Subcutaneous preadipocyte (primary cell): ENCODE data around the gene POPDC2. TPM values are rescaled to one million over a fixed set of nuclear protein-coding genes. Genes with fewer than 3 reads are reported as not detected.

Source experiments
- total RNA-seq: library from RNA; depleted of rRNA; stranded (reverse); fragments of >200 nt; gene quantifications from 2 replicates; pipeline ENCODE4 v1.2.3, GENCODE V29; 2012

Gene POPDC2
- total RNA-seq: under 0.01 TPM in 2 replicates

DNA sequence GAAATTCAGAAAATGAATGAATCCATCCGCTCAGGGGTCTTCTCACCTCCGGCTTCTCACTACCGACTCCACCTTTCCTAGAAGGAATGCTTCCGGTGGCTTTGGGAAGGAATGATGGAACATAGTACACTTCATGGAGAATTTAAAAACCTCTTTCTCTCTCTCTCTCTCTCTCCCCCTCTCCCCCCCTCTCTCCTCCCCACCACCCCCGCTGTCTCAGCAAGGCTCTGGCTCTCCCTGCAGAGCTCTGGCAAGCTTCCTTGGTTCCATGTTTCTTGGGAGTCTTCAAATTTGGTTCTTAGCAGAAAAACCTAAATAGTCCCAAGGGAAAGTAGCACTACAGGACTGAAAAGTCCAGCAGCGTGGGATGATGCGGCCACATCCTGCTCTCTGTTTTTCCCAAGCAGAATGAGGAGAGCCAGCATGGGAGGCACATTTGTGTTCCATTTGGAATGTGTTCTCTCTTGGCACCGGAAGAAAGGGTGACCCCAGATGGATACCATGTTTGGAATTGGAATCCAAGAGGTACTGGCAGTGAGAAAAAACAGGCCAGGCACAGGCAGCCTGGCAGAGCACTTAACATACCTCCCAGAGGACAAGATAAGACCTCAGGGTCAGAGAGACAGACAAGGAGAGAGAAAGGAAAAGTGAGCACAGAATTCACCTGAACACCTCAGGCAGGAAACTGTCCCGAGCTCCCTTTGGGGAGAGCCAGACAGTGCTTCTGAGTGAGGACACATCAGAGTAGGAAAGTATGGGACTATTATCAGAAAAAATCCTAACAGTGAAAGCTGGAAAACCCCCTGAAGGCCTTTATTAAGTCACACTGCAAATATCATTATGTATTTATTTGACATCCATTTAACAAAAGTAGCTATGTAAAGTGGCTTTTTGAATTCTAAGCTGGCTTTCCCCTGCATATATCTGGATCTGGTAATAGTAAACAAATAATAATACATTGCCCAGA is at the start of gene POPDC2:
Gene POPDC2 (minus strand): TSS at position 116 of the 967 bp plus-strand sequence. CDS start 166 bp downstream, outside the sequence.

GRCh38 chr3:119702530-119703527 is 42.4 kb upstream of the POPDC2 start, which contains the start of gene CFAP91:
Gene CFAP91 (plus strand): TSS chr3:119703022. CDS start chr3:119703099, 77 bp downstream.

DNA sequence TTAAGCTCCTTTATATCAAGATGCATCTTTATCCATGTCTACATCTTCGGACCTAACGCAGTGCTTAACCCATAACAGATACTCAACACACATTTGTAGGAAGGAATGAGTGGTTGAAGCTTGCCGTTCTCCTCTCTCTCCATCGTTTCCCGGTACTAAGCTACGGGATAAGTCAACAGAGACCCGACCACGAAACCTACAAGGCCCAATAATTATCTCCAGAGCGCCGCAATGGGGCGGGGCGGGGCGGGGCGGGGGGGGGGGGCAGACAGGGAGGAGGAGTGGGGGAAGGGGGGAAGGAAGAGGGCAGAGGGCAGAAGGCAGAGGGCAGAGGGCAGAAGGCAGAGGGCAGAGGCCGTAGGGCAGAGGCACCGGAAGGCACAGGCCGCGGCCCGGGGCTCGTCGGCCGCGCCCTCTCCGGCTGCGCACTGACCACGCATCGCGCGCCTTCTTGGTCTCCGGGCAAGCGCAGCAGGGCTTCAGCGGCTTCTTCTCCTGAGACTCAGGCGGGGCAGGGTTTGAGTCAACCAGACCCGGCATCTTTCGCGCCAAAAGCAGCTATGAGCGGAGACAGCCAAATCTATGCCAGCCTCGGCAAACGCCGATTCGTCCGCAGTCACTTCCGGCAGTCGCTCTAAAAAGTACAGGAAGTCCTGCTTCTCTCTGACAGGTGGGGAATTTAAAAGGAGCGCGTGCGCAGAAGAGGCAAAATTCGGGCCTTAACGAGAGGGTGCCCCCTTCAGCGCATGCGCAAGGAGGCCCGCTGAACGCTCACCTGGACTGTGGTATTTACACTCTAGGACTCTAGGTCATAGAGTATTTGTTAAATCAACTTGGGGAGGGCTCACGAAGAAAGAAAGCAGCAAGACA is 16.6 kb upstream of the POPDC2 start, which contains the start of gene COX17:
Gene COX17 (minus strand): TSS at position 636 of the 870 bp plus-strand sequence. CDS start 96 bp downstream, at position 540.

GRCh38 chr3:119597548-119598288 is 62.7 kb downstream of the POPDC2 start, which contains the start of gene PLA1A:
Gene PLA1A (plus strand): TSS chr3:119597885. CDS start chr3:119597914, 29 bp downstream.

Other genes with a start within 250 kb of the POPDC2 start
- gene TMEM39A, start 197.0 kb downstream of the POPDC2 start, total RNA-seq: 30.5 and 66.7 TPM in 2 replicates
- gene POGLUT1, start 191.6 kb downstream of the POPDC2 start, total RNA-seq: 15.1 and 16.9 TPM in 2 replicates
- 54.0 and 57.1 TPM in 2 replicates for gene TIMMDC1, start 162.0 kb downstream of the POPDC2 start, total RNA-seq
- not detected in 2 replicates for gene CD80, start 101.0 kb downstream of the POPDC2 start, total RNA-seq
- gene ADPRH, start 81.1 kb downstream of the POPDC2 start, total RNA-seq: 2.7 and 5.9 TPM in 2 replicates
- gene PLA1A, start 62.7 kb downstream of the POPDC2 start, total RNA-seq: not detected in 2 replicates
- gene COX17, start 16.8 kb upstream of the POPDC2 start, total RNA-seq: 11.8 and 12.7 TPM in 2 replicates
- under 0.01 and 0.73 TPM in 2 replicates for gene CFAP91, start 42.4 kb upstream of the POPDC2 start, total RNA-seq
- 0.20 TPM in 1 of 2 replicates, not detected in the other for gene NR1I2, start 121.5 kb upstream of the POPDC2 start, total RNA-seq